Measurements from ENCODE around the gene TFF2.

TFF2 gene

DNA sequence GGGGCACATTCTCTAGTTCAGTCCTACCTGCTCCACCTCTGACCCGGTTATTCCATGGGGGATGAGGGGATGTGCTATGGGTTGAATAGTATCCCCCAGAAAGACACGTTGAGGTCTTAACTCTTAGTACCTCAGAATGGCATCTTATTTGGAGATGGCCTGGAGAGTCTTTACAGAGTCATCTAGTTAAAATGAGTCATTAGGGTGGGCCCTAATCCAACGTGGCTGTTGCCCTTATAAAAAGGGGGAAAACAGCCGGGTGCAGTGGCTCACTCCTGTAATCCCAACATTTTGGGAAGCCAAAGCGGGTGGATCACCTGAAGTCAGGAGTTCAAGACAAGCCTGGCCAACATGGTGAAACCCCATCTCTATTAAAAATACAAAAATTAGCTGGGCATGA, 39.4 kb upstream of the TFF2 start:
- TF ChIP-seq, protein P1, sequence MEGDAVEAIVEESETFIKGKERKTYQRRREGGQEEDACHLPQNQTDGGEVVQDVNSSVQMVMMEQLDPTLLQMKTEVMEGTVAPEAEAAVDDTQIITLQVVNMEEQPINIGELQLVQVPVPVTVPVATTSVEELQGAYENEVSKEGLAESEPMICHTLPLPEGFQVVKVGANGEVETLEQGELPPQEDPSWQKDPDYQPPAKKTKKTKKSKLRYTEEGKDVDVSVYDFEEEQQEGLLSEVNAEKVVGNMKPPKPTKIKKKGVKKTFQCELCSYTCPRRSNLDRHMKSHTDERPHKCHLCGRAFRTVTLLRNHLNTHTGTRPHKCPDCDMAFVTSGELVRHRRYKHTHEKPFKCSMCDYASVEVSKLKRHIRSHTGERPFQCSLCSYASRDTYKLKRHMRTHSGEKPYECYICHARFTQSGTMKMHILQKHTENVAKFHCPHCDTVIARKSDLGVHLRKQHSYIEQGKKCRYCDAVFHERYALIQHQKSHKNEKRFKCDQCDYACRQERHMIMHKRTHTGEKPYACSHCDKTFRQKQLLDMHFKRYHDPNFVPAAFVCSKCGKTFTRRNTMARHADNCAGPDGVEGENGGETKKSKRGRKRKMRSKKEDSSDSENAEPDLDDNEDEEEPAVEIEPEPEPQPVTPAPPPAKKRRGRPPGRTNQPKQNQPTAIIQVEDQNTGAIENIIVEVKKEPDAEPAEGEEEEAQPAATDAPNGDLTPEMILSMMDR (IDR thresholded peaks at IDR 0.05; ENCODE audit: extremely low read depth, insufficient read depth, missing control alignments), result no peak
- in situ Hi-C loops (cut with MboI; ENCODE audit: low pct_unique_long_range_greater_than_20kb, low sequenced_read_pairs, unreplicated experiment), result loop anchor here (10.0 kb wide), 1 partner anchor 55 kb away; no protein-coding TSS in a partner anchor
- no peak for DNase-seq (ENCODE audit: low spot score)

DNA sequence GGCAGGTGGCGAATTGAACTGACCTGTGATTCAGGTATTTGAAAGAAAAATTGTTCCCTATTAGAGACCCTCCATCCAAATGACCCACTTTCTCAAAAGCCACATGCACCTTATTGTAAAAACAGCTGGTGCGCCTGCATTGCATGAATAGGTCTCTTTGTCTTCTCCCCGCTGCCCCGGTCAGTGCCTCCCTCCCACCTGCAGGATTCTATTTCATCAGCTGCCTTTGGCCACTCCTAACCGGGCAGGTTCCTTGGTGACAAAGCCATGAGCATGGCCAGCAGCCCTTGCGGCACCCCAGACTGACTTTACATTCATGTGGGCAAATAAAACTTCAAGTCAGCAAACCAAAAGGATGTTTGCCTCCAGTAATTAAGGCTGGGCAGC, 38.6 kb upstream of the TFF2 start:
- in situ Hi-C loops (cut with MboI; ENCODE audit: low pct_unique_long_range_greater_than_20kb, low sequenced_read_pairs, unreplicated experiment), result no loop called here
- DNase-seq (ENCODE audit: low spot score), result no peak
- TF ChIP-seq, protein P1 (IDR thresholded peaks at IDR 0.05; ENCODE audit: extremely low read depth, insufficient read depth, missing control alignments), result no peak

DNA sequence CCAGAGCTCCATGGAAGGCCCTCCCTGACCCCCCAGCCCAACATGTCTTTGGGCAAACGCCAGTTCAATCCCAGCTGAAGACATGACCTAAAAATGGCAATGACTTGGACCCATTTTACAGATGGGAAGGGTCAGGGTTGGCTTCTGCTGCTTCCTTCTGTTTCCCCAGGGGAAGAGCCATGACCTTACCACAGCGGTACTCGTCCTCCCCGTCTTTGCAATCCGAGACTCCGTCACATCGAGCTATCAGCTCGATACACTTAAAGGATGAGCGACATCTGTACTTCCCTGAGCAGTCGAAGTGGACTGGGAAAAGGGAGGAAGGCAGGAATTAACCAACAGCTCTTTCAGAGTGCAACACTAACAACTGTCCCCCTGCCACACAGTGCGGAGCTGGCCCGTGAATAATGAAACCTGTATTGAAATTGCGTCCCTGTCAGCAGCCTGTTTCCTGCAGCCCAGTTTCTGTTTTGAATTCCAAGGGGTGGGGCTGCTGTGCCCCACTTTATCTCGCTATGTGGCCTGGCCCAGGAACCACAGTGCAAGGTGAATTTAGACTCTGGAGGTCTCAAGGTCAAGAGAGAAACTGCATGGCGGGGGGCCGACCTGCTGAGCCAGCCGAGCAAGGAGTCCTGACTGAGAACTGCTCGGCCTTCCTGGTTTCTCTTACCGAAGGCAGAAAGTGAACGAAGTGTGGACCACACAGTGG, 38.1 kb upstream of the TFF2 start:
- DNase-seq (ENCODE audit: low spot score), result no peak
- in situ Hi-C loops (cut with MboI; ENCODE audit: low pct_unique_long_range_greater_than_20kb, low sequenced_read_pairs, unreplicated experiment), result no loop called here
- TF ChIP-seq, protein P1 (IDR thresholded peaks at IDR 0.05; ENCODE audit: extremely low read depth, insufficient read depth, missing control alignments), result no peak

DNA sequence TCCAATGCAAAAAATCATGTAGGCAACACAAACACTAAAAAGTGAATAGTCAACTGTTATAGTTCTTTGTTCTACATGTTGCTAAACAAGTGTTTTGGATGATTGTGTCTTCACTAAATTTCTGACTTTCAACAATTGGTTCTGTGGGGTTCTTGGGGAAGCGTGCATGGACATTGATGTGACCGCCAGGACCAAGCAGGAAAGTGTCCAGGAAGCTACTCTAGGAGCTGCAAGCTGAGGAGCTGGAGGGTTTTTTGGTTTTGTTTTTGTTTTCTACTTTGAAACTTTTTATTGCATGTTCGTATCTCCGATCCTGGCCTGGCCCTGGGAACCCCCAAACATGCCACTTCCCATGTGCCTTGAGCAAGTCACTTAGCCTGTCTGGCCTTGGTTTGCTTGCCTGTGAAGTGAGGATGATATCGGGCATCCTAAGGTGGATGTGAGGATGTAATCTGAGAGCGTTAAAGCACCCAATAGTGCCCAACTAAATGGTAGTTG, 37.1 kb upstream of the TFF2 start:
- TF ChIP-seq, protein P1 (IDR thresholded peaks at IDR 0.05; ENCODE audit: extremely low read depth, insufficient read depth, missing control alignments), result no peak
- in situ Hi-C loops (cut with MboI; ENCODE audit: low pct_unique_long_range_greater_than_20kb, low sequenced_read_pairs, unreplicated experiment), result no loop called here
- DNase-seq (ENCODE audit: low spot score), result no peak

DNA sequence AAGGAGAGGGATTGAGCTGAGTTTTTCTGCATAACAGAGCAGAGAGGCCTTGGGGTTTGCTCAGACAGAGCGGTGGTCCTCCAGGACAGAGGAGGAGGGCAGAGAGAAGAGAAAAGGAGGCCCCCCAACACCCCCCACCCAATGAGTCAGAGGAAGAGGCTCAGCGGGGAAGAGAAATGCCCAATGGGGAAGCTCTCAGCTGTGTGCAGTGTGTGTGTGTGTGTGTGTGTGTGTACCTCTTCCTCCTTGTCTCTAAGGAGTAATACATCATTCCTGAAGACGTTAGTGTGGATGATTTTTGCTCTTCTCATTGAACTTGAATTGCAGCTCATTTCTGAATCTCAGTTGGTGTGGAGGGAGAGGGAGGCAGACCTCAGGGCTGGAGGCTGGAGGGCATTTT, 36.4 kb upstream of the TFF2 start:
- DNase-seq (ENCODE audit: low spot score), result no peak
- in situ Hi-C loops (cut with MboI; ENCODE audit: low pct_unique_long_range_greater_than_20kb, low sequenced_read_pairs, unreplicated experiment), result no loop called here
- TF ChIP-seq, protein P1 (IDR thresholded peaks at IDR 0.05; ENCODE audit: extremely low read depth, insufficient read depth, missing control alignments), result no peak

DNA sequence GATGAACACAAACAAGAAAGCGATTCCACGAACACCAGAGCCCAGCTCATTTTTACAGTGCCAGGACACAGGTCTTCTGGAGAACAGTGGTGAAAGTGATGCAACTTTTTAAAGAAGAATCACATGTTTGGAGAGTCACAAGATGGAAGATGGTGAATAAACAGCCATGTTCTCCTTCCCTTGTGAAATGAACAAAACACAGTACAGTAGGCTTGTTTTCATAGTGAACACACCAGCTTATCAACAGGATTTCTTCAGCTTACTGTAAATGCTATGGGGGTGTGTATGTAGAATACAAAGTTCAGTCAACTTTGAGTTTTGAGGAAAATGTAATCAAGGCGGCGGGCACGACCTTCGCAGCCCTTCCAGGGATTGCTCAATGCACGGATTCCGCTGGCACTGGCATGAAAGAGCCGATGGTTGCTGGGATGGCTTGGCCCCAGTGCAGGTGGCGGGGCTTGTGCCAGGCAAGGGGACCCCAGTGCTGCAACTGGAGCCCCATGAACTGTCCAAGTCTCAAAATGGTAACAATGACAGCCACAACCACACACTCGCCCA, 35.3 kb upstream of the TFF2 start:
- in situ Hi-C loops (cut with MboI; ENCODE audit: low pct_unique_long_range_greater_than_20kb, low sequenced_read_pairs, unreplicated experiment), result no loop called here
- TF ChIP-seq, protein P1 (IDR thresholded peaks at IDR 0.05; ENCODE audit: extremely low read depth, insufficient read depth, missing control alignments), result no peak
- DNase-seq (ENCODE audit: low spot score), result no peak
